T-helper 1 cell treated with Interleukin-12 subunit alpha and Interleukin-12 subunit beta and Interleukin-4 antibody, amounts not matched to agents 30 ng/mL and 1 ng/mL, for 36 hours (primary cell): Measurements from ENCODE around the gene CCSER2. TPM values are rescaled to one million over a fixed set of nuclear protein-coding genes. Genes with fewer than 3 reads are reported as not detected.
"Not testable (repeated sequence)": the region's sequence is repeated elsewhere in the genome, so short reads cannot be mapped to it uniquely, and the experiment has no call there.

Source experiments
- intact Hi-C: fragments of 100-400 bp; cut with micrococcal nuclease; formaldehyde crosslinking; loops from one replicate; pipeline ENCODE4 v1.15.1; 2024
- total RNA-seq: library from RNA; stranded (reverse); gene quantifications from 2 replicates; pipeline ENCODE4 v1.2.3, GENCODE V29; 2022

Gene CCSER2
- total RNA-seq, 1 donor from 2014 or later: 85.9 TPM

DNA sequence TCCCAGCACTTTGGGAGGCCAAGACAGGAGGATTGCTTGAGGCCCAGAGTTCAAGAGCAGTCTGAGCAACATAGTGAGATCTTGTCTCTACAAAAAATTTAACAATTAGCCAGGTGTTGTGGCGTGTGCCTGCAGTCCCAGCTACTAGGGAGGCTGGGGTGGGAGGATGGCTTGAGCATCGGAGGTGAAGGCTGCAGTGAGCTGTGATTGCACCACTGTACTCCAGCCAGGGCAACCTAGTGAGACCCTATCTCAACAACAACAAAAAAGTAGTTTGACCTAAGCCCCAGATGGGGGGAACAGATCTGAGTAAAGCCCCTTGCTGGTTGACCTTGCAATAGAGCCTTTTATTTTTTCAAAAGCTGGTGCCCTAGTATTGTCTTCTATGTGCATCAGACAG lies 15.6 kb upstream of the CCSER2 start:
- intact Hi-C loops: no loop called here

DNA sequence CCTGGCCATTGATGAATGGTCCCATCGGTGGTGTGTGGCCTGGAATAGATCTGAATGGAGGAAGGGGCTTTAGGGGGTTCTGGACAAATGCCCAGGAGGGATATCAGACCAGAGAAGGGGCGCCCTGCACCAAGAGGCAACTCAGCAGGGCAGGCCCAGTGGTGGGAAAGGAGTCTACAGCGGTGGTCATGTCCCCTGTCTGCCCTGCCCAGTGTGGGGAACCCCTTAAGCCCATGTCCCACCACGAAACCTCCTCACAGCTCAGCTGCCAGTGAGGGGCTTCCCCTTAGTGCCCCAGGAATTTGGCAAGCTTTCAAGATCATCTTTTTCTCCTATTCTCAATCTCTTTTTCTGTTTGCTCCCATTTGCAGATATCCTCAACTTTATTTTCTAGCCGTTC lies 14.1 kb upstream of the CCSER2 start:
- intact Hi-C loops: no loop called here

DNA sequence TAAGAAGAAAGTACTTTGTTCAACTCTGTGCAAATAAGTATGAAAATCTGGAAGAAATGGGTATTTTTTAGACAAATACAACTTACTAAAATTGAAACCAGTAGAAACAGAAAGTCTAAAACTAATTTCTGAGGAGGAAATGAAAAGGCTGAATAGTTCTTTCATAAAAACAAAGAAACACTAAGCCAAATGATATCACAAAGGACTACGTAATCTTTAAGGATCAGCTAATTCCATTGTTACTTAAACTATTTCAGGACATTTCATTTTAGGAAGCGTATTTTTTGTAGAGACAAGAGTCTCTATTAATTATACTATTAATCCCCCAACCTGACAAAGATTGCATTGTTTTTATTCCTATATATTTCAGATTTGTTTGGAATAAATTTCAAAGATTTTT lies 11.2 kb upstream of the CCSER2 start:
- intact Hi-C loops: loop anchor here (1.0 kb wide), 1 partner anchor 11 kb away; the partner anchor contains the start of gene CCSER2

DNA sequence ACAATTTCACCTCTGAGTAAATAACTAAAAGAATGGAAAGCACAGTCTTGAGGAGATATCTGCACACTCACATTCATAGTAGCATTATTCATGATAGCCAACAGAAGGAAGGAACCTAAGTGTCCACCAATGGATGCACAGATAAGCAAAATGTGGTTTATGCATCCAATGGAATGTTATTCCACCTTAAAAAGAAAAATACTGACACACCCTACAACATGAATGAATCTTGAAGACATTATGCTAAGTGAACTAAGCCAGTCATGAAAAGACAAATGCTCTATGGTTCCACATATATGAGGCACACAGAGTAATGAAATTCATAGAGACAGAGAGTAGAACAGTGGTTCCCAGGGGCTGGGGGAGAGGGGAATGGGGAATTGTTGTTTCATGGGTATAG lies 6.5 kb upstream of the CCSER2 start:
- intact Hi-C loops: no loop called here

DNA sequence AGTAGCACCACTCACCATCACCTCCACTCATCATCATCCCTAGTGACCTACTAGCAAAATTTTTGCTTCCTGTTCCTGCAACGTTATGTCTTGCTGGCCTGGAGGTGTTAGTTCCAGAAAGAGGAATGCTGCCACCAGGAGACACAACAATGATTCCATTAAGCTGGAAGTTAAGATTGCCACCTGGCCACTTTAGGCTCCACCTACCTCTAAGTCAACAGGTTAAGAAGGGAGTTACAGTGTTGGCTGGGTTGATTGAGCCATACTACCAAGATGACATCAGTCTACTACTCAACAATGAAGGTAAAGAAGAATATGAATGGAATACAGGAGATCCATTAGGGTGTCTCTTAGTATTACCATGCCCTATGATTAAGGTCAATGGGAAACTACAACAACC lies 4.8 kb upstream of the CCSER2 start:
- intact Hi-C loops: not testable (repeated sequence)

DNA sequence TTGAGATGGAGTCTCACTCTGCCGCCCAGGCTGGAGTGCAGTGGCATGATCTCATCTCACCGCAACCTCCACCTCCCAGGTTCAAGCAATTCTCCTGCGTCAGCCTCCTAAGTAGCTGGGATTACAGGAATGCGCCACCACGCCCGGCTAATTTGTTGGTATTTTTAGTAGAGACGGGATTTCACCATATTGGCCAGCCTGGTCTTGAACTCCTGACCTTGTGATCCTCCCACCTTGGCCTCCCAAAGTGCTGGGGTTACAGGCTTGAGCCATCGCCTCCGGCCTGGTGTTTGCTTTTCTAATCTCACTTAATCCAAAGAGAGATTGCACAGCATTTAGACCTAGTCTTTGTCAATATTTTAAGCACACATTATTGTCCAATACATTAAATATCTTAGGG lies 1.4 kb upstream of the CCSER2 start:
- intact Hi-C loops: not testable (repeated sequence)

DNA sequence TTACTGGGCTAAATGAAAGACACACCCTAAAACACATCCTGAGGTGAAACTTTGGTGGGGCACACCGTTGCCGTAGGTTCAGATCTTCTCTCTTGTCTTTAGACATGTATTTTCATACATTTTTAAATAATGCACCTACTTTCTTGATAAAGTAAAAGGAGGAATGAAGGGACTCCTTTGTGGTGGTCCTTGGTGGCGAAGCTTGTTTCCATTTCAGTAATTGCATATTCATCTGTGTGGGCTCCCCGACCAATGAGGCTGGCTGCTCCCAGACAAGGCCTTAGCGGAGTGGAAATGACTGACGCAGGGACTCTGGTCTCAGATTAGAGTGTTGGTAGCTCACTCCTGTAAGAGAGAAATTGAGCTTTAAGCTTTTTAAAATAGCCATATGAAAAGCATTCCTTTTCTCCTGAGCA lies 815 bp downstream of the CCSER2 start:
- intact Hi-C loops: loop anchor here (1.0 kb wide), 3 partner anchors 23 to 208 kb away; no protein-coding TSS in a partner anchor

DNA sequence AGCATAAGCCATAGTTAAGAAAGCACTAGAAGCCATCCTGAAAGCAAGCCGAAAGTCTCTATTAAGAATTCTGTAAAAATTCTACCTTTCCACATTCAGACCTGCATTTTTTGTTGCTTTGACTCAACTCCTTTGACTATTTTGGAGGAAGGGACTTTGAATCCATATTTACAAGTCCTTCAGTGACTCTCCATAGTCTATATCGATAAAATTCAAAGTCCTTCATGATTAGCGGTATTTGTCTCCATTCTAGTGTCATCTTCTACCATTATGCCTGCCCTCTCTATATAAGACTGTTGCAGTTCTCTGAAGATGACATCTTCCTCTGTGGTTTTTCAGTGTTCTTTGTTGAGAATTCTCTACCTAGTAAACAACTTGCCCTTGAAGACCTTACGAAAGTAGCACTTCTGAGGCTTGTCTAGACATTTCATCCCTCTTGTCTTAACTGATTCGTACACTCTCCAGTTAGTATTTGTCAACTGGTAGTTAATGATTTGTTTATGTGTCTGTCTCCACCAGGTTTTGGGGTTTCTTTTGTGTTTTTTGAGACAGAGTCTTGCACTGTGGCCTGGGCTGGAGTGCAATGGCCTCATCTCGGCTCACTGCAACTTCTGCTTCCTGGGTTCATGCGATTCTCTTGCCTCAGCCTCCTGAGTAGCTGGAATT lies 1.7 kb downstream of the CCSER2 start:
- intact Hi-C loops: loop anchor here (1.0 kb wide), 6 partner anchors 12 to 207 kb away; no protein-coding TSS in a partner anchor

DNA sequence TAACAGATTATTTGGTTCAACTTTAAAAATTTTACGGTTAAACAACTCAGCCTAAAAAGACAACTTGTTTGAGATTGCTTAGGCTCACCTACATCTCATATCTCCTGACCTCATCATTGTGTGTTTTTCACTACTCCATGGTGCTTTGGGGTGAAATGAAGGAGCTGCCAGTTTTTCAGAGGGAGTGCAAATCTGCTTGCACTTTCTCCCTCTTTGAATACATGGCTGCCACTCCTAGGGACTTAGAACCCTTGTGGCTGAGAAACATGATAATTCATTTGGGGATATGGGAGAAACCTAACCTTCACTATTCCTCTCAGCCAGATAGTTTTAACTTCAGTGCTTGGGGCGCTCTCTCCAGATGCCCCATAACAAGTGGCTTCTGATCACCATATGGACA lies 2.7 kb downstream of the CCSER2 start:
- intact Hi-C loops: no loop called here

DNA sequence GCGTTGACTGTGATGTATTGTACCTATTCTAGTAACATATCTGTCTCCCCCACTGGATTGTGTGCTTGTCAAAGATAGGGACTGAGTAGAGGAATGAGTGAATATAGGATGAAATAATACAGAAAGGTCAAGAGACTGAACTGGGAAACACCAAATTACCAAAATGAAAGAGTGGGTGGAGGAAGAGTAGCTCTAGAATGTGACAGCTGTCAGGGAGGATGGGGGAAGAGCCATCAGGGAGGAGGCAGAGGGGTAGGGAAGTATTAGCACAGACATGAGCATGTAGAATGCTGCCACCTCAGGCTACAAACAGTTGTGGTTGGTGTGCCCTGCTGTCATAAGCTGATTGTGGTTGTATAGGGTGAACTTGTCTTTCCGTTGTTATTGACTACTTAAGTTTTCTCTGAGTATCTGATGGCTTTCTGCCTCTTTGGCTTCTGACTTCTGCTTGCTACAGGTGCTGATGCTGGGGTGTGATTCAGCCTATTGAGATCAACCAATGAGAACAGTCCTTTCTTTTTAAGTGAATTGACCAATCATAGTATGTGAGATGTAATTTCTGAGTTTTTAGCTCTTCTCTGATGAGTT lies 5.6 kb downstream of the CCSER2 start:
- intact Hi-C loops: loop anchor here (1.0 kb wide), 3 partner anchors 8 to 196 kb away; no protein-coding TSS in a partner anchor

DNA sequence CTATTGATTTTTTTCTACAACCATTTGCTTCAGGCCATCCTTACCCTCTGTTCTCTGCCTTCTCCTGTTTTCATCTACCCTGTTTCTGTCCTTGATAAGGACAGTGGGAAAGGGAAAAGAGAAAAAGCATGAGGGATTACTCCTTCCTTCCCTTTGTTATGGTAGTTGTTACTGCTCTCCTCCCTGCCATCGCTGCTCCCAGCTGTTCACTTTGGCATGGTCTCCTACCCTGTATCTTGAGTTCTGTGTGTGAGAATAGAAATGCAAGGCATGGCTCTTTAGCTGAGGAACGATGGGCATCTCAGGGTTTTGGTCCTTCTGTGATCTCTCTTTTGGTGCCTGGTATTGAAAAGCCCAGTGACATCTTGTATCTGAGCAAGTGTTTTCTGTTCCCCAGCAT lies 6.4 kb downstream of the CCSER2 start:
- intact Hi-C loops: loop anchor here (1.0 kb wide), 3 partner anchors 7 to 197 kb away; no protein-coding TSS in a partner anchor

DNA sequence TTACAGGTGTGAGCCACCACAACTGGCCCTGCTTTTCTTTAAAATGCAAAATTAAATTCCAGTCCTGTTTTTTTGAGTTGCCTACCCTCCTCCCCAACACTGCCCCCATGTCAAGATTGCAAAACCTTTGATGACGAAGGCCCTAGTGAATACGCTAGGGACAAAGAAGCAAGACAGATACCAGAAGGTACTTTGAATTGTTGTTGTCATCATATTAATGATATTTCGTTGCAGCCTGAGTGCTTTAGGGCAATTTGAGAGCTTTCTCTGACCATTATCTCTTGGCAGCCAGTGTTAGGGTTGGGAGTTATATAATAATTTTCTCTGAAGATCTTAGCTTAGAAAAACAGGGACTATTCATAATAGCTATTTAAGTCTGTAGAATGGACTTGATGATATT lies 7.1 kb downstream of the CCSER2 start:
- intact Hi-C loops: no loop called here

DNA sequence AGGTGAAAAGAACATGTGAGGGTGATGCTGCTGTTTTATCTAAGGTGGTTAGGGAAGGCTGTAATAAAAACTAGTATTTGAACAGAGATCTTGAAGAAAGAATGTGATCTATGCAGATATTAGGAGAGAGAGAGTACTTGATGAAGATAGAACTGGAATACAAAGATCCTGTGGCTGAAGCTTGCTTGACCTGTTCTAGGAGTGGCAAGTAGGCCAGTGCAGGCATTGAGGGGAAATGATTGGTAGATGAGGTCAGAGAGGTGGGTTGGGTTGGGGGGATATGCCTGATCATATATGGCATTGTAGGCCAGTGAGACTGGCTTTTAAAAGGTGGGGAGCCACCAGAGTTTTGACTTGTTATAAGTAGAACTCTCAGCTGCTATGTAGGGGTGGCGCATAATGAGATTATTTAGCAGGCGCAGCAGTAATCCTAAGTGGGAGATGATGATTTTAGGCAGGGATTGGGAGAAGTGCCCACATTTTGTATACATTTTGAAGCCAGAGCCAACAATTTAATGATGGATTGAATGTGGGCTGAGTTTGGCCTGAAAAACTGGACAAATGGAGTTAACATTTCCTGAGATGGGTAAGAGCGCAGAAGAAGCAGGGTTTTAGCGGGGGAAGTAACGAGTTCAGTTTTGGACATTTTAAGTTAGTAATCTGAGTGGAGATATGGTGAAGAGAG lies 8.2 kb downstream of the CCSER2 start:
- intact Hi-C loops: no loop called here

DNA sequence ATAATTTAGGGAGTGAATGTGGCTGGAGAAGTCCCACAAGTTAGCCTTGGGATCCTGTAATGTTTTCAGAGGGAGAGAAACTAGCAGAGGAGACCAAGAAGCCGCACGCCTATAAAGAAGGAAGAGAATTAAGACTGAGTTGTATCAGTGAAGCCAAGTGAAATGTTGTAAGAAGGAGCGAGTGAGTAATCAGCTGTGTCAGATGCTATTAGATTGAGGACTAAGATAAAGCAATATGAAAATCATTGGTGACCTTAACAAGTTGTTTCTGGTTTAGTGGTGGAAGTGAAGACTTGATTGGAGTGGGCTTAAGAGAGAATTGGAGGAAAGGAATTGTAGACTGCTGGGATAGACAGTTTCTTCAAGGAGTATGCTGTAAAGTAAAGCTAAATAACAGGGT lies 8.8 kb downstream of the CCSER2 start:
- intact Hi-C loops: no loop called here

DNA sequence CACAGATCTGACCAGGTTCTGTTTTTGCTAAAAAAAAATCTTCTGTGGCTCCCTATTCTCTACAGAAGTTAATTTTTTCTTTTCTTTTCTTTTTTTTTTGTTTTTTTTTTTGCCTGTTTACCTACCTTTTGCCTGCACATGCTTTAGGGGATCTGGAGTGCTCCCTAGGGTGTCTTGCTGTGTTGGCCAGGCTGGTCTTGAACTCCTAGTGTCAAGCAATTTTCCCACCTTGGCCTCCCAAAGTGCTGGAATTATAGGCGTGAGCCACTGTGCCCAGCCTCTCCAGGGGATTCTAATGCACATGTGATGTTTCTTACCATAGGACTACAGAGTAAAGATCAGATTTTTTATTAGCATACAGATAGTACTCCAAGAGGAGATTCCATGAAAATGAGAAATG lies 10.6 kb downstream of the CCSER2 start:
- intact Hi-C loops: no loop called here

DNA sequence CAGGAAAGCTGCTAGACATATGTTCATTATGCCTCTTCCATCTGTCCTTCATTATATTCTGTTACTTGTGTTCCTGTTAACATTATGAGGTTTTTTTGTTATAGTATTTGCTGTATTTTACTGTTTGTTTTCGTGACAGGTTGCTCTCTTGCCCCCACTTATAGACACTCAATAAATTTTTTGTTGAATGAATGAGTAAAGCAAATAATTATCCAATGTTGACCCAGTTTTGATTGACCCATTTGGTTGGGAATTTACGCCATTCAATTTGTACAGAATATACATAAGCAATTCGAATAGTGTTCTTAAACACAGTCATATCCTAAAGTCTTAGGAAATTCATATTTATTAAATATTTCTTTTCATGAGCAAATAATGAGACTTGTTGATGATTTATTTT lies 11.8 kb downstream of the CCSER2 start:
- intact Hi-C loops: loop anchor here (5.0 kb wide), 1 partner anchor 33 kb away; no protein-coding TSS in a partner anchor

DNA sequence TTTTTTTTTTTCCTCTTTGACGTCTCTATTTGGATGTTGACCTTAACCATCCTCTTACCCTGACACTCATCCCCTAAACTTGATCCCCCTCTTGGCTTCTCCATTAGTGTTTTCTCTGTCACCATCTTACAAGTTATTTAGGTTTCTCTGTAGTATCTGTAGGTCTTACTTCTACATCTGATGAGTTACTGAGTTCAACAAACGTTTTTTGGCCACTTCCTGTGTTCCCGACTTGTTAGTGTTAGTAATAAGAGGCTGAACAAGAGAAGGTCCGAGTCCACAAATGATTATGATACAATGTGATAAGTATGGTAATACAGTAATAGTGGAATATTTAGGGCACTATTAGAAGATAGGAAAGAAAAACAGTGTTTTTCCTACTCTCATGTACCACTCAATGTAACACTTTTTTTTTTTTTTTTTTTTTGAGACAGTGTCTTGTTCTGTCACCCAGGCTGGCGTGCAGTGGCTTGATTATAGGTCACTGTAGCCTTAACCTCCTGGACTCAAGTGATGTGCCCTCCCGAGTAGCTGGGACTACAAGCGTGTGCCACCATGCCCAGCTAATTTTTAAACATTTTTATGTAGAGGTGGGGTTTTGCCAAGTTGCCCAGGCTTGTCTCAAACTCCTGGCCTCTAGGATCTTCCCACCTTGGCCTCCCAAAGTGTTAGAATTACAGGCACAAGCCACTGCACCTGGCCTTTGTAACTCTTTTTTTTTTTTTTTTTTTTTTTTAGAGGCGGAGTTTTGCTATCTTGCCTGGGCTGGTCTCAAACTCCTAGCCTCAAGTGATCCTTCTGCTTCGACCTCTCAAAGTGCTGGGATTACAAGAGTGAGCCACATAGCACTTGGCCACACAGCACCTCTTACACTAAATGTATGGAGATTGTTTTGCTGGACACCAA lies 12.5 kb downstream of the CCSER2 start:
- intact Hi-C loops: loop anchor here (5.0 kb wide), 1 partner anchor 34 kb away; no protein-coding TSS in a partner anchor

DNA sequence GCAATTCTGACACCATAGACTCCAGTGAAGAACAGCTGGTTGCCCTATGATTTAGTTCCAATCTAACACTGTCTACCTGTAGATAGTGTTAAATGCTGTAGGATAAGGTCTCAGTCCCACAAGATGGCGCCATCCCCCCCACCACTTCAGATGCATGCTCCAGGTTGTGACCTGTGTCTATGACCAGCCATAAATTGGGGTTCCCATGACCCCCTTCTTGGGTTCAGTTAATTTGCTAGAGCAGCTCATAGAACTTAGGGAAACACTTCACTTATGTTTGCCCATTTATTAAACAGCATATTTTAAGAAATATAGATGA lies 13.1 kb downstream of the CCSER2 start:
- intact Hi-C loops: loop anchor here (5.0 kb wide), 1 partner anchor 34 kb away; no protein-coding TSS in a partner anchor

DNA sequence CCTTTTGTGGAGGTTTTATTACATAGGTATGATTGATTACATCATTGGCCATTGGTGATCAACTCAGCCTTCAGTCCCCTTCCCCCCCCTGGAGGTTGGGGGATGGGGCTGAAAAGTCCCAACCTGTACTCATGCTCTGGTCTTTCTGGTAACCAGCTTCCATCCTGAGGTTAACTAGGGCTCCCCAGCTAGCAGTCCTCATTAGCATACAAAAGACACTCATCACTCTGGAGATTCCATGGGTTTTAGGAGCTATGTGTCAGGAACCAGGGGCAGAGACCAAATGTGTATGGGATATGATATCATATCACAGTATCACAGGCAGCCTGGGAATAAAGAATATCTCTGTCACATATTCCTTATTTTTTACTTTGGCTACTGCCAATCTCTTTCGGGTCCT lies 13.6 kb downstream of the CCSER2 start:
- intact Hi-C loops: loop anchor here (1.0 to 5.0 kb wide), 3 partner anchors 8 to 35 kb away; no protein-coding TSS in a partner anchor

DNA sequence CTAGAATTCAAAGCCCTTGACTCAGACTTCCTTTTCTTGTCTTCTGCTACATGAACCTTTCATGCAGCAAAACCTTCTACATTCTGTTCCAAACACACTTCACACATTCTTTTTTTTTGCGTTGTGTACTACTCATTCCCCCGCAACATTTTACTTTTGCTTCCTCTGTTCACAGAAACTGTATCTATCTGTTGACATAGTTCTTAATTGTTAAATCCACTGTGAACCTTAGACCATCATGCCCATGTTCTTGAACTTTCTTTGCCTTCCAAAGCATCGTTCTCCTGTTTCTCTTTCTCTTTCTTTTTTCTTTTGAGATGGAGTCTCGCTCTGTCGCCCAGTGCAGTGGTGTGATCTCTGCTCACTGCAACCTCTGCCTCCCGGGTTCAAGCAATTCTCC lies 14.2 kb downstream of the CCSER2 start:
- intact Hi-C loops: loop anchor here (1.0 to 5.0 kb wide), 3 partner anchors 8 to 35 kb away; no protein-coding TSS in a partner anchor

DNA sequence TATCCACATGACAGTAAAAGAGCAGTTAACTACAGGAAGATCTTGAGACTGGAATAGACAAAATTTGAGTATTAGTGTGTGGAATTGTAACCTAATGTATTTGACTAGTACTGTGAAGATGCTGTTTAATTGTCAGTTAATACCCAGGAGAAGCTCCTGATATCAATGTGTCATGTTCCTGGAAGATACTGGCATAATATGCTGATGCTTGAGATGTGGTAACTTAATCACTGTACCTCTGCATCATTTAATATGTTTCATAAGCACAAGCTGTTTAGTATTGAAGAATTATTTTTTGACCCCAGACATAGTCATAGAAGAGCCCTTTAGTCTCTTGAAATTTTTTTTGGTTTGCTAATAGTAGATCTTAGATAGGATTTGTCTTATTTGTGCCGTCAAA lies 15.4 kb downstream of the CCSER2 start:
- intact Hi-C loops: loop anchor here (5.0 kb wide), 1 partner anchor 37 kb away; no protein-coding TSS in a partner anchor
